ENCODE measurements around the gene NCAPG. TPM values are rescaled to one million over a fixed set of nuclear protein-coding genes. Genes with fewer than 3 reads are reported as not detected.

NCAPG gene
- total RNA-seq, 1 donor from 2014 or later = 31.1 TPM

DNA sequence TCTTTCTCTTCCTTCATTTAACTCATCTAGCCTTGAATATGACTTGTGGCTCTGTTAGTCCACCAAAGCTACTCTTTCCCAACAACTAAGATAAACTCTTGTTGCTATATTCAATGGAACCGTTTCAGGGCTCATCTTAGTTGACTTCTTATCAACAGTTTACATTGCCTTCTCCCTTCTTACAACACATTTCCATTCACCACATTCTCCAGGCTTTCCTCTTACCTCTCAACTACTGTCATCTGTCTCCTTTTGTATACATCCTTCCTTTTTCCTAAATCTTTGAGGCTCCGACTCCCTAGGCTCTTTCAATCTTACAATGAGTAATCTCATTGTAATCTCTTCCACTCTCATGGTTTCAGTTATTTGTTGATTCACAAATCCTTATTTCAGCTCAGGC is 58.5 kb downstream of the NCAPG start:
- no peak for DNase-seq (ENCODE audit: low read depth, low spot score)

DNA sequence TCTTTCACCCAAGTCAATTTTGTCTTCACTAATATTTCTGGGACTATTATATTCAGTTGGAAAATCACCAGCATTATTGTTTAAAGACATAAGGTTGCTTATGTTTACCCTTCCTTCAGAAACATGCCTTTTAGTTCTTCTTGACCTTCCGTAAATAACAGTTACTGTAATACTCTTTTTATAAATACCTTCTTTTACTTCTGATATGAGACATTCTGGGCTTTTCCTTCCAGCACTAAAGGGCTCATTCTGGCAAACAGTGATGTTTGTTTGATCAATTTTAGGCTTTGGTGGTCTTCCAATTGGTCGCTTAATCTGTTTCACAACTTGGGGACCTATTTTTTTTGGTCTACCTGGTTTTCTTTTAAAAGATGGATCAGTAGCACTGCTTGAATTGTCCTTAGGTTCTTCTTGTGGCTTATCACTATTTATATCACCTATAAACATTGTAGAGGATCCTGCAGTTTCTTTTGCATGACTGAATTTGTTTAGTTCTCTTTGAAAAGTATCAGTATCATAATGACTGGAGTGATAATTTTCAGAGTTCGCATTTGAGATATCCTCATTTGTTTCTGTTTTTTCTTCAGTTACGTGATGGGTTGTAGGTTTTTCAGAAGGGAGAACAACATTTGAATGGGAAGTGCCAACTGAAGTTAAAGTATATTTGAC is 64.8 kb downstream of the NCAPG start:
- no peak for DNase-seq (ENCODE audit: low read depth, low spot score)

DNA sequence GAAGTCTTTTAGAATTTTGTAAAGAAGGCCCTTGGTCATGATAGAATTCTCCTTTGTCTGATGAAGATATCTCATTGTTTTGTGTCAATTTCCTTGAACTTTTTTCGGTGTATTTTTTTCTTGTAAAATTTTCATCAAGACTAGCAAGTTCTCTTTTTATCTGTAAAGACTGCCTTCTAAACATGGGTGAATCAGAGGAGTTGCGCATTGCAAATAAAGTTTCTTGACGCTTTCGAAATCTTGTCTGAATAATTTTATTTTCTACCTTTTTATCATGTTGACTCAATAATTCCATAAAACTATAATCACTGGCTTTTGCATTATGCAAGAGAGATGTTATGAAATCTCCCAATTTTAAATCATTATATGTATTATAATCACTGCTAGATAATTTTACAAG is 66.2 kb downstream of the NCAPG start:
- DNase-seq (ENCODE audit: low read depth, low spot score) = no peak

DNA sequence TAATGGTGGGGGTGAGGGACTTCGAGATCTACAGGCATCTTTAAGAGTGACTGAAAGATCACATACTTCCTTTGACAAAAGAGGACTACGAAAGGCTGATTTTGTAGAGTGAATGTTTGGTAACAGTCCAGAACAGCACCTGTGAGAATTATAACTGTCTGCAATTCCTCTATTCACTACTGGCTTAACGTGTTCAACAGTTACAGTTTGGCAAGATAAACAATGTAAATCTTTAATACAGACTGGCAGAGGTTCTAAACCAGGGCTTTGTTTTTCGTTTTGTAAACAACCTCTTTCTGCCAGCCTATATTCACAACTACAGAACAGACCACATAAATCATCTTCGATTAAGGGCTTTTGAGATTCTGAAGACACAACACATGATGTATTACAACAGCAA is 66.9 kb downstream of the NCAPG start:
- DNase-seq (ENCODE audit: low read depth, low spot score) = no peak

DNA sequence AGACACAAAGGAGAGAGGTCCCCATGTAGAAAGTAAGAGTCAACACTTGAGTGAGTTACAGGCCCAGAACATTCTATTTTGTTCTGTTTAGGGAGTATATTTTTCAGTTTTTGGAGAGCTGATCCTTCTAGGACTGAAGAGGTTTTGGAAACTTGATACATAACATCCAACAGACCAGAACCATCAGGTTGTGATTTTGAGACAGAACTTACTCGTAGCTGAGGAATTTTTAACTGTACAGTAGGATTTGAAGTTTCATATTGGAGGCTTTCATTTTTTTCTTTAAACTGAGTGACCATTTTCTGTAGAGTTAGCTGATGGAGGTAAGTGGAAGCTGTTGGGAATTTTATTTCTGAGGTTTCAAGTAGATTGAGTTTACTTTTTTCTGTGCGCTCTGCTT is 73.3 kb downstream of the NCAPG start:
- DNase-seq (ENCODE audit: low read depth, low spot score) = no peak

DNA sequence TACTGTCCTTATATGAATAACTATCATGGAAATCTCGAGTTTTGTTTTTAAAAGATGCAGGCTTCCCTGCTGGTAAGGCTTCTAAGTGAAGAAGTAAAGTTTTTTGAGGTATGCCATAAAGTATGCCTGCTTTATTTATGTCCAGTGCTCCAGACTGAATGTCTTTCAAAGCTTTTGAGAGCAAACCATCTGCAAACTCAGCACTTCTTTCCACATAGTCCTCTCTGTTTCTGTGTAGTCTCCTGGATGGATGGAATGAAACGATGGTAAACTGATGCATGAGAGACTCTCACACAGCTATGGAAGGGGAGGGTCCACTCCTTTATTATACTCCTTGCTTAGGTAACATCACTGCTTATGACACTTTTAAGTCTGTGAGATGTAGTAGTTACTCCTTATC is 73.7 kb downstream of the NCAPG start:
- no peak for DNase-seq (ENCODE audit: low read depth, low spot score)

DNA sequence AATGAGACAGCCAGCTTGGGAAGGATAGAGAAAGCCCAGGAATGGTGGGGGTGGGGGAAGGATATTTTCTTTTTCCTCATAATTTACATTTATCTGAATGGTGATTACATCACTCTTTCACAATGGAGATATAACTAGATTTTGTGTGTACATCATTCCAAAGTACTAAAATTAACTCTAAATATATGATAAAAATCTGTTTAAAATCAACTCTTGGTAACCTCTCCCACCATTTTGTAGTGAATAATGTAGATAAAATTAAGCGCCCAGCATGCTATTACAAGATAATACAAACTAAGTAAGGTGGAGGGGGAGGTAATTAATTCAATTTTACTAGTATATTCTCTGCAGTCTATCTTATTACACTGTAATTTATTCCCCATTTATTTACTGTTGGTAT is 78.9 kb downstream of the NCAPG start:
- no peak for DNase-seq (ENCODE audit: low read depth, low spot score)

DNA sequence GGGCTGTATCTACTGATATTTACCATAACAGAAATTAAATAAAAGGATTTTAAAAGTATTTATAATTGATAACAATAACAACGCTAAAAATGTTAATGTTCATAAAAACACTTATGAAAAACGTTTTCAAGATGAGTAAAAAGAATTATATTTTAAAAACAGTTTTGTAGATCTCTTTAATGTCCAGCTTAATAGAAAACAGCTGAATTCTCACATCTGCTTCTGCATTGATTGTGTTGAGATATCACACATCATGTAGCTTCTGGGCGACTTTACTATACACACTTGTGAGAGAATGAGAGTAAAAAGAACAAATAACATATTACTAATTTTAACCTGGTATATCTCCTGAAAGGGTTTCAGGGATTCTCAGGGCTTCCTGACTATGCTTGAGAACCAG is 83.6 kb downstream of the NCAPG start:
- DNase-seq (ENCODE audit: low read depth, low spot score) = no peak

Other genes with a start within 250 kb of the NCAPG start
- 197 and 225 TPM in 2 replicates for gene LAP3, start 233.8 kb upstream of the NCAPG start, total RNA-seq
- 19.9 and 21.4 TPM in 2 replicates for gene MED28, start 196.3 kb upstream of the NCAPG start, total RNA-seq
- gene FAM184B, start 29.4 kb upstream of the NCAPG start, total RNA-seq = not detected in 2 replicates
- 17.1 and 27.7 TPM in 2 replicates for gene DCAF16, start 222 bp upstream of the NCAPG start, total RNA-seq
- gene LCORL, start 210.8 kb downstream of the NCAPG start, total RNA-seq = 9.3 and 15.6 TPM in 2 replicates

All from pulmonary artery endothelial cell (primary cell).